ENCODE data around the gene ZNF678. TPM values are rescaled to one million over a fixed set of nuclear protein-coding genes. Genes with fewer than 3 reads are reported as not detected.

Gene ZNF678
- total RNA-seq, 1 donor from 2014 or later = 17.5 TPM

GRCh38 chr1:227543283-227544066, 19.9 kb upstream of the ZNF678 start:
- H3K4me3 Mint-ChIP-seq (ENCODE audit: unreplicated experiment) = peak overlapping the region; percentile 75
- H3K27me3 Mint-ChIP-seq (ENCODE audit: unreplicated experiment) = peaks cover 6% of the 10 kb centered on the region
- H3K4me1 Mint-ChIP-seq (ENCODE audit: low read depth, unreplicated experiment) = peaks cover 6% of the 10 kb centered on the region
- no peaks in the 10 kb centered on the region for H3K36me3 Mint-ChIP-seq (ENCODE audit: unreplicated experiment)
- no peak for TF ChIP-seq CTCF (IDR thresholded peaks at IDR 0.05; ENCODE audit: partially characterized antibody, unreplicated experiment)
- DNase-seq = no peak
- peaks cover 2% of the 10 kb centered on the region for H3K9me3 Mint-ChIP-seq (ENCODE audit: unreplicated experiment)
- no peak overlapping the region for H3K27ac Mint-ChIP-seq (ENCODE audit: unreplicated experiment)

- no peak overlapping the region for H3K27ac Mint-ChIP-seq (ENCODE audit: unreplicated experiment)
- no peak for TF ChIP-seq CTCF (IDR thresholded peaks at IDR 0.05; ENCODE audit: partially characterized antibody, unreplicated experiment)
- no peak for DNase-seq
Measured at GRCh38 chr1:227544067-227545050, 19.0 kb upstream of the ZNF678 start.

GRCh38 chr1:227545361-227545760, 18.0 kb upstream of the ZNF678 start:
- Mint-ChIP-seq H3K4me1 (ENCODE audit: low read depth, unreplicated experiment) (peaks cover 6% of the 10 kb centered on the region), H3K9me3 (ENCODE audit: unreplicated experiment) (peaks cover 2% of the 10 kb centered on the region), H3K4me3 (ENCODE audit: unreplicated experiment) (peak overlapping the region; percentile 15), H3K27ac (ENCODE audit: unreplicated experiment) (no peak overlapping the region), H3K36me3 (ENCODE audit: unreplicated experiment) (no peaks in the 10 kb centered on the region), H3K27me3 (ENCODE audit: unreplicated experiment) (peaks cover 6% of the 10 kb centered on the region)
- no peak for DNase-seq
- TF ChIP-seq CTCF (IDR thresholded peaks at IDR 0.05; ENCODE audit: partially characterized antibody, unreplicated experiment) = no peak

More at GRCh38 chr1:227544067-227545050, 19.0 kb upstream of the ZNF678 start:
- H3K4me3 Mint-ChIP-seq (ENCODE audit: unreplicated experiment) = no peak overlapping the region
- H3K27me3 Mint-ChIP-seq (ENCODE audit: unreplicated experiment) = peaks cover 6% of the 10 kb centered on the region
- H3K36me3 Mint-ChIP-seq (ENCODE audit: unreplicated experiment) = no peaks in the 10 kb centered on the region
- H3K4me1 Mint-ChIP-seq (ENCODE audit: low read depth, unreplicated experiment) = peaks cover 6% of the 10 kb centered on the region
- peaks cover 2% of the 10 kb centered on the region for H3K9me3 Mint-ChIP-seq (ENCODE audit: unreplicated experiment)

GRCh38 chr1:227546059-227546458, 17.3 kb upstream of the ZNF678 start:
- peaks cover 6% of the 10 kb centered on the region for H3K27me3 Mint-ChIP-seq (ENCODE audit: unreplicated experiment)
- no peak overlapping the region for H3K27ac Mint-ChIP-seq (ENCODE audit: unreplicated experiment)
- no peak overlapping the region for H3K4me3 Mint-ChIP-seq (ENCODE audit: unreplicated experiment)
- H3K4me1 Mint-ChIP-seq (ENCODE audit: low read depth, unreplicated experiment) = peaks cover 6% of the 10 kb centered on the region
- H3K9me3 Mint-ChIP-seq (ENCODE audit: unreplicated experiment) = peaks cover 2% of the 10 kb centered on the region
- no peak for DNase-seq
- H3K36me3 Mint-ChIP-seq (ENCODE audit: unreplicated experiment) = peaks cover 4% of the 10 kb centered on the region
- no peak for TF ChIP-seq CTCF (IDR thresholded peaks at IDR 0.05; ENCODE audit: partially characterized antibody, unreplicated experiment)
